ENCODE data around the gene LIN28B.

The LIN28B gene

GRCh38 chr6:104956731-104957294, at the start of gene LIN28B (continued):
- 0 out of 2 replicates have a peak, but pooled peaks have one; percentile 11 for TF ChIP-seq SP3 (tag by site-specific recombination; IDR thresholded peaks at IDR 0.05)
- TF ChIP-seq OVOL3 (tag by site-specific recombination; IDR thresholded peaks at IDR 0.05), result no peak
- 0 out of 2 replicates have a peak, but pooled peaks have one; percentile 26 for TF ChIP-seq IKZF3 (tag by site-specific recombination; IDR thresholded peaks at IDR 0.05)
- no peak for TF ChIP-seq ZNF510 (tag by site-specific recombination; IDR thresholded peaks at IDR 0.05; ENCODE audit: insufficient replicate concordance)
- peak; percentile 9; the same call in 1 of the 2 replicates for TF ChIP-seq KLF10 (tag by site-specific recombination; IDR thresholded peaks at IDR 0.05)
- no peak for TF ChIP-seq ZNF175 (tag by site-specific recombination; IDR thresholded peaks at IDR 0.05)
- TF ChIP-seq RBAK (tag by site-specific recombination; IDR thresholded peaks at IDR 0.05), result no peak
- no peak for TF ChIP-seq ZNF558 (tag by site-specific recombination; IDR thresholded peaks at IDR 0.05)
- no peak for TF ChIP-seq ZNF138 (tag by site-specific recombination; IDR thresholded peaks at IDR 0.05; ENCODE audit: borderline replicate concordance)
- no peak for TF ChIP-seq ZBTB26 (tag by site-specific recombination; optimal IDR thresholded peaks at IDR 0.05)
- no peak for TF ChIP-seq ZNF10 (tag by site-specific recombination; IDR thresholded peaks at IDR 0.05)
- TF ChIP-seq ZNF560 (tag by site-specific recombination; IDR thresholded peaks at IDR 0.05; ENCODE audit: borderline replicate concordance), result no peak
- TF ChIP-seq OSR2 (tag by site-specific recombination; IDR thresholded peaks at IDR 0.05), result peak; percentile 66
- TF ChIP-seq ZNF184 (tag by site-specific recombination; IDR thresholded peaks at IDR 0.05), result no peak
- no peak for TF ChIP-seq ZNF654 (tag by site-specific recombination; IDR thresholded peaks at IDR 0.05; ENCODE audit: low read depth)
- peak; percentile 73 for TF ChIP-seq PATZ1 (tag by site-specific recombination; IDR thresholded peaks at IDR 0.05)
- no peak for TF ChIP-seq ZFP41 (tag by site-specific recombination; IDR thresholded peaks at IDR 0.05; ENCODE audit: borderline replicate concordance)
- TF ChIP-seq ZNF792 (tag by site-specific recombination; IDR thresholded peaks at IDR 0.05), result no peak
- no peak for TF ChIP-seq PBX3 (CRISPR knock-in tag; IDR thresholded peaks at IDR 0.05)
- no peak for TF ChIP-seq ZNF157 (tag by site-specific recombination; IDR thresholded peaks at IDR 0.05)
- no peak for TF ChIP-seq ZNF626 (tag by site-specific recombination; IDR thresholded peaks at IDR 0.05)
- no peak for TF ChIP-seq ZNF664 (tag by site-specific recombination; IDR thresholded peaks at IDR 0.05)
- TF ChIP-seq MZF1 (tag by site-specific recombination; IDR thresholded peaks at IDR 0.05; ENCODE audit: borderline replicate concordance), result no peak
- TF ChIP-seq FEZF1 (tag by site-specific recombination; IDR thresholded peaks at IDR 0.05), result peak; percentile 53
- no peak for TF ChIP-seq BCL6B (tag by site-specific recombination; IDR thresholded peaks at IDR 0.05)
- TF ChIP-seq ZNF19 (tag by site-specific recombination; IDR thresholded peaks at IDR 0.05; ENCODE audit: low read depth), result no peak
- TF ChIP-seq HOXC10 (CRISPR knock-in tag; IDR thresholded peaks at IDR 0.05), result 0 out of 2 replicates have a peak, but pooled peaks have one; percentile 33
- no peak for TF ChIP-seq ZNF692 (tag by site-specific recombination; IDR thresholded peaks at IDR 0.05)
- TF ChIP-seq ZNF830 (tag by site-specific recombination; IDR thresholded peaks at IDR 0.05; ENCODE audit: low read depth), result no peak
- no peak for TF ChIP-seq ZNF777 (tag by site-specific recombination; IDR thresholded peaks at IDR 0.05; ENCODE audit: borderline replicate concordance)
- TF ChIP-seq ZNF292 (tag by site-specific recombination; IDR thresholded peaks at IDR 0.05; ENCODE audit: borderline replicate concordance, low read depth), result no peak
- TF ChIP-seq ZNF350 (tag by site-specific recombination; IDR thresholded peaks at IDR 0.05), result no peak

Measured in HEK293 (cell line).